Smooth muscle cell (in vitro differentiated cells): ENCODE measurements around the gene HSPB2. TPM values are rescaled to one million over a fixed set of nuclear protein-coding genes. Genes with fewer than 3 reads are reported as not detected.

Experiments
- DNase-seq: peaks from one replicate; lab custom pipeline; 2025; ENCODE audit not compliant: unreplicated experiment; lab: John Stamatoyannopoulos, UW
- H2AFZ ChIP-seq: fragments of 200-600 bp; sonication (generic); 2 replicates; pipeline ENCODE4 v1.6.0; 2016; ENCODE audit warnings: antibody characterized with exemption, low read depth, mild to moderate bottlenecking
- H3F3A ChIP-seq: fragments of 200-600 bp; sonication (generic); 2 replicates; pipeline ENCODE4 v1.6.0; 2017; ENCODE audit warnings: antibody characterized with exemption, low read depth
- H3K27ac ChIP-seq: fragments of 200-600 bp; sonication (generic); 2 replicates; pipeline ENCODE4 v1.5.1; 2016; ENCODE audit warnings: low read depth, mild to moderate bottlenecking
- H3K27me3 ChIP-seq: fragments of 200-600 bp; sonication (generic); 2 replicates; pipeline ENCODE4 v1.6.1; 2016; ENCODE audit warnings: low read depth, mild to moderate bottlenecking
- H3K36me3 ChIP-seq: fragments of 200-600 bp; sonication (generic); 2 replicates; pipeline ENCODE4 v1.5.1; 2016; ENCODE audit warnings: low read depth
- H3K4me1 ChIP-seq: fragments of 200-600 bp; sonication (generic); 2 replicates; pipeline ENCODE4 v1.5.1; 2016; ENCODE audit warnings: low read depth
- H3K4me2 ChIP-seq: fragments of 200-600 bp; sonication (generic); 2 replicates; pipeline ENCODE4 v1.6.0; 2016; ENCODE audit warnings: mild to moderate bottlenecking
- H3K4me3 ChIP-seq: fragments of 200-600 bp; sonication (generic); 2 replicates; pipeline ENCODE4 v1.5.1; 2016; ENCODE audit warnings: mild to moderate bottlenecking
- H3K79me2 ChIP-seq: fragments of 200-600 bp; sonication (generic); 2 replicates; pipeline ENCODE4 v1.6.0; 2016; ENCODE audit warnings: low read depth, mild to moderate bottlenecking
- H3K9ac ChIP-seq: fragments of 200-600 bp; sonication (generic); 2 replicates; pipeline ENCODE4 v1.6.0; 2016; ENCODE audit warnings: low read depth
- H3K9me3 ChIP-seq: fragments of 200-600 bp; sonication (generic); replicated peaks from 2 replicates; pipeline ENCODE4 v1.5.1; 2016; ENCODE audit warnings: low read depth
- H4K20me1 ChIP-seq: fragments of 200-600 bp; sonication (generic); 2 replicates; pipeline ENCODE4 v1.6.0; 2016; ENCODE audit warnings: low read depth
- CTCF ChIP-seq: fragments of 200-600 bp; sonication (generic); IDR thresholded peaks from 2 replicates; pipeline ENCODE4 v1.5.1; 2017; ENCODE audit warnings: borderline replicate concordance, mild to moderate bottlenecking, antibody characterized with exemption; ENCODE audit not compliant: insufficient read depth, poor library complexity, severe bottlenecking
- WGBS: methylation state at CpG from one replicate; pipeline ENCODE4 v1.1.7; 2016; ENCODE audit warnings: low lambda C conversion rate; 5-methylcytosine and 5-hydroxymethylcytosine counted together
- polyA plus RNA-seq: library from polyadenylated mRNA; unstranded; fragments of >200 nt; fragmentation: Nextera tagmentation; extraction: Ambion mirVana; gene quantifications from 2 replicates; pipeline ENCODE4 v1.2.1, GENCODE V29; 2016
- total RNA-seq: library from RNA; depleted of rRNA; stranded (reverse); fragments of >200 nt; gene quantifications from 2 replicates; pipeline ENCODE4 v1.2.3, GENCODE V29; 2014

Gene HSPB2
- total and polyA plus RNA-seq, 2 experiments from 2014 or later: 0.18 TPM; not detected in 1

GRCh38 chr11:111918390-111919256 is 6.1 kb downstream of the HSPB2 start, which contains the start of gene C11orf52:
TSS of gene C11orf52 (plus strand) at chr11:111918913. CDS start at chr11:111918973, 60 bp downstream.
- H3K4me3 ChIP-seq: peak within 1 kb of the TSS; percentile 19
- WGBS: 58% methylated on average over 19 of the region's 19 CpGs
- H2AFZ ChIP-seq: peak within 1 kb of the TSS; percentile 77
- no peaks in the 10 kb centered on the region for H4K20me1 ChIP-seq
- H3K27me3 ChIP-seq: no peaks in the 10 kb centered on the region
- no peaks in the 10 kb centered on the region for H3K36me3 ChIP-seq
- H3K4me2 ChIP-seq: peak within 1 kb of the TSS; percentile 43
- no peaks in the 10 kb centered on the region for H3K79me2 ChIP-seq
- H3K9me3 ChIP-seq: no peaks in the 10 kb centered on the region
- no peak within 1 kb of the TSS for H3K27ac ChIP-seq
- TF ChIP-seq CTCF: no peak
- peaks cover 13% of the 10 kb centered on the region for H3K4me1 ChIP-seq
- H3F3A ChIP-seq: no peaks in the 10 kb centered on the region
- no peak within 1 kb of the TSS for H3K9ac ChIP-seq
- no peak for DNase-seq

- no peaks in the 10 kb centered on the region for H3K27me3 ChIP-seq
- no peaks in the 10 kb centered on the region for H3F3A ChIP-seq
- DNase-seq: no peak
- no peaks in the 10 kb centered on the region for H4K20me1 ChIP-seq
- H3K79me2 ChIP-seq: no peaks in the 10 kb centered on the region
- H3K4me3 ChIP-seq: no peak overlapping the region
- 66% methylated on average over 2 of the region's 2 CpGs for WGBS
- H2AFZ ChIP-seq: no peak overlapping the region
- peaks cover 19% of the 10 kb centered on the region for H3K4me1 ChIP-seq
- H3K27ac ChIP-seq: no peak overlapping the region
- H3K4me2 ChIP-seq: no peak overlapping the region
- no peak for TF ChIP-seq CTCF
- no peaks in the 10 kb centered on the region for H3K9me3 ChIP-seq
- H3K36me3 ChIP-seq: no peaks in the 10 kb centered on the region
- H3K9ac ChIP-seq: no peak overlapping the region
These were observed 8.4 kb downstream of the HSPB2 start for GRCh38 chr11:111920908-111921307.

- no peak for TF ChIP-seq CTCF
- H3K9me3 ChIP-seq: no peaks in the 10 kb centered on the region
- no peak for DNase-seq
- peak overlapping the region; percentile 45 for H3K27ac ChIP-seq
- no peak overlapping the region for H3K4me3 ChIP-seq
- no peak overlapping the region for H3K4me2 ChIP-seq
- no peaks in the 10 kb centered on the region for H3K36me3 ChIP-seq
- no peaks in the 10 kb centered on the region for H3F3A ChIP-seq
- 95% methylated on average over 7 of the region's 7 CpGs for WGBS
- H3K27me3 ChIP-seq: no peaks in the 10 kb centered on the region
- H4K20me1 ChIP-seq: no peaks in the 10 kb centered on the region
- H3K9ac ChIP-seq: no peak overlapping the region
- no peaks in the 10 kb centered on the region for H3K79me2 ChIP-seq
- no peak overlapping the region for H2AFZ ChIP-seq
- peaks cover 25% of the 10 kb centered on the region for H3K4me1 ChIP-seq
These were observed 9.2 kb downstream of the HSPB2 start for GRCh38 chr11:111921541-111922230.
